GM18507 (cell line): ENCODE results near the gene KRTAP1-3.
A peak's percentile ranks its signal among the peaks of the same experiment; 100 is the strongest.
"Not testable (repeated sequence)": the region's sequence is repeated elsewhere in the genome, so short reads cannot be mapped to it uniquely, and the experiment has no call there.

Source experiments
- DNase-seq: peaks from one replicate; pipeline ENCODE4 v3.0.0; 2011; ENCODE audit warnings: low read depth; ENCODE audit not compliant: insufficient read length; ENCODE audit errors: extremely low spot score
- FAIRE-seq: peaks from 2 replicates; lab custom pipeline; 2011; peaks lifted over from hg19 to GRCh38; lab: Jason Lieb, UNC

KRTAP1-3 gene

GRCh38 chr17:41057547-41057946 lies 22.9 kb upstream of the KRTAP1-3 start:
- DNase-seq (no peak), FAIRE-seq (no peak)

GRCh38 chr17:41055130-41055529 lies 20.5 kb upstream of the KRTAP1-3 start, which contains the start of gene KRTAP2-2:
Gene KRTAP2-2, minus strand, starts transcription at chr17:41055230. Its CDS starts 19 bp downstream, at chr17:41055211.
- FAIRE-seq, DNase-seq: not testable (repeated sequence)

- FAIRE-seq, DNase-seq: not testable (repeated sequence)
Observed at GRCh38 chr17:41054556-41054955, 19.9 kb upstream of the KRTAP1-3 start.

- FAIRE-seq (no peak), DNase-seq (no peak)
Observed at GRCh38 chr17:41054025-41054424, 19.4 kb upstream of the KRTAP1-3 start.

- FAIRE-seq = no peak
- no peak for DNase-seq
Observed at GRCh38 chr17:41052566-41052965, 17.9 kb upstream of the KRTAP1-3 start.

GRCh38 chr17:41049110-41049509 lies 14.4 kb upstream of the KRTAP1-3 start:
- DNase-seq (peak; percentile 17), FAIRE-seq (no peak)

GRCh38 chr17:41048441-41048840 lies 13.8 kb upstream of the KRTAP1-3 start:
- no peak for FAIRE-seq
- DNase-seq = no peak

GRCh38 chr17:41046735-41047465 lies 12.2 kb upstream of the KRTAP1-3 start, which contains the start of gene KRTAP2-1:
Gene KRTAP2-1, minus strand, starts transcription at chr17:41047316. Its CDS starts 49 bp downstream, at chr17:41047267.
- FAIRE-seq, DNase-seq: not testable (repeated sequence)

- no peak for FAIRE-seq
- no peak for DNase-seq
Observed at GRCh38 chr17:41042953-41043352, 8.3 kb upstream of the KRTAP1-3 start.

GRCh38 chr17:41040783-41041571 lies 6.3 kb upstream of the KRTAP1-3 start, which contains the start of gene KRTAP1-1:
Gene KRTAP1-1, minus strand, starts transcription at chr17:41041450. Its CDS starts 53 bp downstream, at chr17:41041397.
- not testable (repeated sequence) for FAIRE-seq, DNase-seq

- FAIRE-seq (no peak), DNase-seq (no peak)
Observed at GRCh38 chr17:41037853-41038350, 3.2 kb upstream of the KRTAP1-3 start.

- no peak for FAIRE-seq
- DNase-seq = no peak
Observed at GRCh38 chr17:41029633-41030245, 4.9 kb downstream of the KRTAP1-3 start, which contains the start of gene KRTAP1-4. Gene KRTAP1-4, minus strand, starts transcription at chr17:41030195. Its CDS starts 117 bp downstream, at chr17:41030078.

GRCh38 chr17:41026715-41027471 lies 7.8 kb downstream of the KRTAP1-3 start, which contains the start of gene KRTAP1-5:
Gene KRTAP1-5, minus strand, starts transcription at chr17:41027208. Its CDS starts 53 bp downstream, at chr17:41027155.
- DNase-seq (no peak), FAIRE-seq (no peak)

- FAIRE-seq = no peak
- no peak for DNase-seq
Observed at GRCh38 chr17:41024697-41025096, 10.0 kb downstream of the KRTAP1-3 start.

- DNase-seq (no peak), FAIRE-seq (no peak)
Observed at GRCh38 chr17:41020336-41020735, 14.3 kb downstream of the KRTAP1-3 start.

GRCh38 chr17:41019415-41019814 lies 15.3 kb downstream of the KRTAP1-3 start:
- no peak for DNase-seq
- no peak for FAIRE-seq

GRCh38 chr17:41018541-41018940 lies 16.1 kb downstream of the KRTAP1-3 start:
- no peak for DNase-seq
- FAIRE-seq = no peak

- no peak for FAIRE-seq
- no peak for DNase-seq
Observed at GRCh38 chr17:41016578-41017215, 18.0 kb downstream of the KRTAP1-3 start.
